ENCODE data around the gene DYNC1I1.

DNA sequence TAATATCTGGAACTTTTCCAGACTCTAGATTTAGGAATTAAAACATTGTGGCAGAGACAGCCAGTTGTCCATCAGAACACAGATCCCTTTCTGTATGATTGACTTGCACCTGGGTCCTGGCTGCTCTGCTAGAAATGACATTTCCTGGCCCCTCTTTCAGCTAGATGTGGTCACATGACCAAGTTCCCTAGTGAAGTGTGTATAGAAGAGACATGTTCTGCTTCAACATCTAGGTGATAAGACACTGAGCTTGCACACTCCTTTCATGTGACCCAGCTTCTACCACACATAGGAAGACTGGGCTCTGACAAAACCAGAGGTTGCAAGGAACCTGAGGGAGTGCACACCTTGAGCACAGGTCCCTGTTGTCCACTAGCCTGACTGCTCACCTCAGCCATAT lies 22.8 kb upstream of the DYNC1I1 start:
- TF ChIP-seq POLR2A (IDR thresholded peaks at IDR 0.05), result no peak
- TF ChIP-seq, protein P1, sequence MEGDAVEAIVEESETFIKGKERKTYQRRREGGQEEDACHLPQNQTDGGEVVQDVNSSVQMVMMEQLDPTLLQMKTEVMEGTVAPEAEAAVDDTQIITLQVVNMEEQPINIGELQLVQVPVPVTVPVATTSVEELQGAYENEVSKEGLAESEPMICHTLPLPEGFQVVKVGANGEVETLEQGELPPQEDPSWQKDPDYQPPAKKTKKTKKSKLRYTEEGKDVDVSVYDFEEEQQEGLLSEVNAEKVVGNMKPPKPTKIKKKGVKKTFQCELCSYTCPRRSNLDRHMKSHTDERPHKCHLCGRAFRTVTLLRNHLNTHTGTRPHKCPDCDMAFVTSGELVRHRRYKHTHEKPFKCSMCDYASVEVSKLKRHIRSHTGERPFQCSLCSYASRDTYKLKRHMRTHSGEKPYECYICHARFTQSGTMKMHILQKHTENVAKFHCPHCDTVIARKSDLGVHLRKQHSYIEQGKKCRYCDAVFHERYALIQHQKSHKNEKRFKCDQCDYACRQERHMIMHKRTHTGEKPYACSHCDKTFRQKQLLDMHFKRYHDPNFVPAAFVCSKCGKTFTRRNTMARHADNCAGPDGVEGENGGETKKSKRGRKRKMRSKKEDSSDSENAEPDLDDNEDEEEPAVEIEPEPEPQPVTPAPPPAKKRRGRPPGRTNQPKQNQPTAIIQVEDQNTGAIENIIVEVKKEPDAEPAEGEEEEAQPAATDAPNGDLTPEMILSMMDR (IDR thresholded peaks at IDR 0.05 in 4 of 5, conservative IDR thresholded peaks at IDR 0.05 in 1 of 5), result no peak

Measured in gastrocnemius medialis (tissue), 4 donors.